Spinal cord (tissue), 10 donors: ENCODE data around the gene HACD1. TPM values are rescaled to one million over a fixed set of nuclear protein-coding genes. Genes with fewer than 3 reads are reported as not detected.

Experiments
- DNase-seq, 6 donors: peaks; one replicate each; pipeline versions ENCODE4 v3.0.0 to v3.0.0-alpha.2; 2013 to 2015; ENCODE audit warnings: low spot score in 6 of 6, low read depth in 4 of 6
- H3K27ac ChIP-seq: one replicate; pipeline ENCODE4 v1.5.1; 2013; ENCODE audit warnings: low read depth, low read length, control low read depth
- H3K27me3 ChIP-seq: one replicate; pipeline ENCODE4 v1.6.1; 2013; ENCODE audit warnings: low read length; ENCODE audit not compliant: control insufficient read depth, insufficient read depth
- H3K36me3 ChIP-seq: one replicate; pipeline ENCODE4 v1.6.1; 2013; ENCODE audit warnings: low read length; ENCODE audit not compliant: control insufficient read depth, insufficient read depth
- H3K4me1 ChIP-seq: one replicate; pipeline ENCODE4 v1.6.1; 2013; ENCODE audit warnings: low read length; ENCODE audit not compliant: control insufficient read depth, insufficient read depth
- H3K4me3 ChIP-seq: one replicate; pipeline ENCODE4 v1.5.1; 2013; ENCODE audit warnings: low read depth, low read length, control low read depth
- H3K9me3 ChIP-seq: one replicate; pipeline ENCODE4 v1.6.1; 2013; ENCODE audit warnings: low read length; ENCODE audit not compliant: control insufficient read depth, insufficient read depth
- WGBS: methylation state at CpG from one replicate; pipeline ENCODE4 v1.1.5; 2013; ENCODE audit warnings: missing lambda C conversion rate; ENCODE audit not compliant: insufficient coverage; 5-methylcytosine and 5-hydroxymethylcytosine counted together
- polyA plus RNA-seq, 2 donors: library from polyadenylated mRNA; unstranded; fragments of 120-200 nt; gene quantifications; one replicate each; pipeline ENCODE4 v1.2.1, GENCODE V29; 2013; ENCODE audit not compliant: insufficient read length in 2 of 2
- total RNA-seq, 2 donors: library from RNA; depleted of rRNA in 1 of 2; stranded (reverse); fragments of 120-200 nt in 1 of 2; fragments of >200 nt in 1 of 2; gene quantifications; one replicate each; pipeline versions ENCODE4 v1.2.3 to v1.2.4, GENCODE V29; 2013 to 2014
- donor health status: healthy.

HACD1 gene
- total and polyA plus RNA-seq, 4 donors = 14.0 to 24.2 (median 20.2) TPM

GRCh38 chr10:17655567-17656146, 38.5 kb upstream of the HACD1 start:
- DNase-seq = no peak
- Histone ChIP-seq H3K4me3 (no peak overlapping the region), H3K27me3 (no peaks in the 10 kb centered on the region), H3K4me1 (no peaks in the 10 kb centered on the region), H3K27ac (no peak overlapping the region), H3K36me3 (no peaks in the 10 kb centered on the region), H3K9me3 (peaks cover 4% of the 10 kb centered on the region)
- 80% methylated on average over 1 of the region's 5 CpGs for WGBS

- no peaks in the 10 kb centered on the region for H3K27me3 ChIP-seq
- WGBS = 80% methylated on average over 1 of the region's 3 CpGs
- H3K4me1 ChIP-seq = no peaks in the 10 kb centered on the region
- H3K27ac ChIP-seq = no peak overlapping the region
- DNase-seq = no peak
- no peaks in the 10 kb centered on the region for H3K36me3 ChIP-seq
- H3K9me3 ChIP-seq = peaks cover 4% of the 10 kb centered on the region
- H3K4me3 ChIP-seq = no peak overlapping the region
Measured at GRCh38 chr10:17655009-17655408, 37.8 kb upstream of the HACD1 start.

- DNase-seq = no peak
- peaks cover 4% of the 10 kb centered on the region for H3K9me3 ChIP-seq
- H3K36me3 ChIP-seq = no peaks in the 10 kb centered on the region
- H3K27me3 ChIP-seq = no peaks in the 10 kb centered on the region
- no peak overlapping the region for H3K4me3 ChIP-seq
- no peak overlapping the region for H3K27ac ChIP-seq
- no peaks in the 10 kb centered on the region for H3K4me1 ChIP-seq
Measured at GRCh38 chr10:17652585-17652984, 35.4 kb upstream of the HACD1 start.

GRCh38 chr10:17651896-17652295, 34.7 kb upstream of the HACD1 start:
- Histone ChIP-seq H3K27ac (no peak overlapping the region), H3K36me3 (no peaks in the 10 kb centered on the region), H3K4me1 (no peaks in the 10 kb centered on the region), H3K4me3 (no peak overlapping the region), H3K9me3 (no peaks in the 10 kb centered on the region), H3K27me3 (no peaks in the 10 kb centered on the region)
- DNase-seq = no peak

- Histone ChIP-seq H3K36me3 (no peaks in the 10 kb centered on the region), H3K4me1 (no peaks in the 10 kb centered on the region), H3K27me3 (no peaks in the 10 kb centered on the region), H3K27ac (no peak overlapping the region), H3K9me3 (no peaks in the 10 kb centered on the region), H3K4me3 (no peak overlapping the region)
- no peak for DNase-seq
- no CpG with 5 or more reads among the region's 8 CpGs for WGBS
Measured at GRCh38 chr10:17650416-17650815, 33.2 kb upstream of the HACD1 start.

GRCh38 chr10:17649836-17650235, 32.7 kb upstream of the HACD1 start:
- Histone ChIP-seq H3K36me3 (no peaks in the 10 kb centered on the region), H3K27me3 (no peaks in the 10 kb centered on the region), H3K4me1 (no peaks in the 10 kb centered on the region), H3K4me3 (no peak overlapping the region), H3K27ac (no peak overlapping the region), H3K9me3 (no peaks in the 10 kb centered on the region)
- WGBS = no CpG with 5 or more reads among the region's 2 CpGs
- no peak for DNase-seq

GRCh38 chr10:17649052-17649451, 31.9 kb upstream of the HACD1 start:
- no peak for DNase-seq
- WGBS = 100% methylated on average over 2 of the region's 4 CpGs
- Histone ChIP-seq H3K4me3 (no peak overlapping the region), H3K27ac (no peak overlapping the region), H3K9me3 (no peaks in the 10 kb centered on the region), H3K4me1 (no peaks in the 10 kb centered on the region), H3K27me3 (no peaks in the 10 kb centered on the region), H3K36me3 (no peaks in the 10 kb centered on the region)

- H3K4me3 ChIP-seq = no peak overlapping the region
- H3K27ac ChIP-seq = no peak overlapping the region
- H3K9me3 ChIP-seq = no peaks in the 10 kb centered on the region
- H3K4me1 ChIP-seq = no peaks in the 10 kb centered on the region
- H3K27me3 ChIP-seq = no peaks in the 10 kb centered on the region
- H3K36me3 ChIP-seq = no peaks in the 10 kb centered on the region
- 91% methylated on average over 6 of the region's 10 CpGs for WGBS
- no peak for DNase-seq
Measured at GRCh38 chr10:17648243-17649035, 31.3 kb upstream of the HACD1 start.

- H3K27ac ChIP-seq = no peak overlapping the region
Measured at GRCh38 chr10:17647326-17647725, 30.2 kb upstream of the HACD1 start.

More at GRCh38 chr10:17647326-17647725, 30.2 kb upstream of the HACD1 start:
- Histone ChIP-seq H3K27me3 (no peaks in the 10 kb centered on the region), H3K4me1 (peaks cover 5% of the 10 kb centered on the region), H3K36me3 (no peaks in the 10 kb centered on the region), H3K4me3 (no peak overlapping the region), H3K9me3 (no peaks in the 10 kb centered on the region)
- DNase-seq = no peak
- WGBS = no CpG with 5 or more reads among the region's 3 CpGs
